ENCODE data around the gene TAF1D. TPM values are rescaled to one million over a fixed set of nuclear protein-coding genes. Genes with fewer than 3 reads are reported as not detected.

The TAF1D gene, protein sequence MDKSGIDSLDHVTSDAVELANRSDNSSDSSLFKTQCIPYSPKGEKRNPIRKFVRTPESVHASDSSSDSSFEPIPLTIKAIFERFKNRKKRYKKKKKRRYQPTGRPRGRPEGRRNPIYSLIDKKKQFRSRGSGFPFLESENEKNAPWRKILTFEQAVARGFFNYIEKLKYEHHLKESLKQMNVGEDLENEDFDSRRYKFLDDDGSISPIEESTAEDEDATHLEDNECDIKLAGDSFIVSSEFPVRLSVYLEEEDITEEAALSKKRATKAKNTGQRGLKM
- 148 and 162 TPM in 2 replicates for polyA plus RNA-seq (2013)

- Histone ChIP-seq H3K18ac (ENCODE audit: low read length) (peak within 1 kb of the TSS; percentile 86), H4K12ac (ENCODE audit: low read depth, low read length) (peak within 1 kb of the TSS; percentile 91), H3K79me2 (ENCODE audit: control insufficient read depth, insufficient read depth, low read length, poor library complexity) (peaks cover 14% of the 10 kb centered on the region)
These were observed at the start of gene TAF1D, which contains the start of gene C11orf54 for GRCh38 chr11:93741094-93741881. Gene TAF1D, minus strand, starts transcription at chr11:93741495. Its CDS starts 2,191 bp downstream, at chr11:93739304. Gene C11orf54, plus strand, starts transcription at chr11:93741672. Its CDS starts 5,722 bp downstream, at chr11:93747394.

DNA sequence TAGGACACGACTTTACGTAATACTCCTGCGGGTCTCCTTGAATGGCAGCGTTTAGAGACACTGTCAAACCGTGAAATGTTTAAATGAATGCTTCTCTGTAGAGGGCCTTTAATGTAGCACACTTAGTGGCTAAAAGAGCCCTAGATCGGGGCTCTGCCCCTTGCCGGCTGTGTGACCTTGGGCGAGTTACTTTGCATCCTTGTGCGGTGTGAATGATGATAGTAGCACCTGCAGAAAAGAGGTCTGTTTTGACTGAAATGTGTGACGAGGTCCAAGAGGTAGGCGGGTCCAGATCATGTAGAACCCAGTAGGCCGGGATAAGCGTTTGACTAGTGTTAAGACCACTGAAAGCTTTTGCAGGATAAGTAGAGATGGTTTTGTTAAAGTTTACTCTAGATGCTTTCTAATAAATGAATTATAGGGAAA, 43.7 kb upstream of the TAF1D start:
- Histone ChIP-seq H2BK5ac (ENCODE audit: low read depth, low read length, poor library complexity) (no peak overlapping the region), H3K9ac (ENCODE audit: low read length) (peak overlapping the region; percentile 99), H3K27me3 (ENCODE audit: insufficient read depth, low read length) (no peaks in the 10 kb centered on the region), H3K36me3 (ENCODE audit: control insufficient read depth in 1 of 2, insufficient read depth in 2 of 2, low read length in 2 of 2) (peaks cover 4 to 6% of the 10 kb centered on the region in 2 experiments), H3K18ac (ENCODE audit: low read length) (no peak overlapping the region), H3K79me1 (ENCODE audit: low read length) (peaks cover 7% of the 10 kb centered on the region), H3K4me1 (ENCODE audit: control insufficient read depth in 1 of 2, insufficient read depth in 2 of 2, low read length in 2 of 2) (peaks cover 3% of the 10 kb centered on the region in 2 experiments), H4K8ac (ENCODE audit: low read depth, low read length) (peak overlapping the region; percentile 93), H2BK120ac (ENCODE audit: insufficient read depth, low read length, poor library complexity) (no peak overlapping the region), H3K4ac (ENCODE audit: low read depth, low read length) (peak overlapping the region; percentile 83), H3K27ac (ENCODE audit: low read depth, low read length) (no peak overlapping the region), H3K23ac (ENCODE audit: low read length) (no peak overlapping the region), H2BK12ac (ENCODE audit: low read length) (no peak overlapping the region), H2AK5ac (ENCODE audit: low read length) (no peak overlapping the region), H3K14ac (ENCODE audit: low read length) (no peak overlapping the region), H3K9me3 (ENCODE audit: insufficient read depth, low read depth, low read length) (peaks cover 2% of the 10 kb centered on the region), H3K79me2 (ENCODE audit: control insufficient read depth, insufficient read depth, low read length, poor library complexity) (peaks cover 14% of the 10 kb centered on the region), H4K91ac (ENCODE audit: low read depth, low read length) (no peak overlapping the region), H3K4me2 (ENCODE audit: low read length) (peak overlapping the region; percentile 73), H3K4me3 (ENCODE audit: low read depth, low read length) (peak overlapping the region; percentile 99), H2AFZ (ENCODE audit: insufficient read depth, low read length, poor library complexity) (no peak overlapping the region), H4K12ac (ENCODE audit: low read depth, low read length) (no peak overlapping the region)
- no CpG with 5 or more reads among the region's 13 CpGs for WGBS (ENCODE audit: extremely low coverage, insufficient coverage, insufficient read length)
- DNase-seq: no peak

More at GRCh38 chr11:93741094-93741881, at the start of gene TAF1D, which contains the start of gene C11orf54:
- Histone ChIP-seq H3K4ac (ENCODE audit: low read depth, low read length) (peak within 1 kb of the TSS; percentile 93), H2BK5ac (ENCODE audit: low read depth, low read length, poor library complexity) (peak within 1 kb of the TSS; percentile 90), H3K4me3 (ENCODE audit: low read depth, low read length) (peak within 1 kb of the TSS; percentile 97), H3K79me1 (ENCODE audit: low read length) (peaks cover 13% of the 10 kb centered on the region), H3K9ac (ENCODE audit: low read length) (peak within 1 kb of the TSS; percentile 97), H3K9me3 (ENCODE audit: insufficient read depth, low read depth, low read length) (no peaks in the 10 kb centered on the region), H3K27me3 (ENCODE audit: insufficient read depth, low read length) (no peaks in the 10 kb centered on the region), H3K36me3 (ENCODE audit: control insufficient read depth in 1 of 2, insufficient read depth in 2 of 2, low read length in 2 of 2) (peaks cover 4 to 12% of the 10 kb centered on the region in 2 experiments), H3K23ac (ENCODE audit: low read length) (no peak within 1 kb of the TSS), H3K4me1 (ENCODE audit: control insufficient read depth in 1 of 2, insufficient read depth in 2 of 2, low read length in 2 of 2) (peaks cover 0 to 3% of the 10 kb centered on the region in 2 experiments), H2BK12ac (ENCODE audit: low read length) (no peak within 1 kb of the TSS), H3K14ac (ENCODE audit: low read length) (peak within 1 kb of the TSS; percentile 91), H4K8ac (ENCODE audit: low read depth, low read length) (peak within 1 kb of the TSS; percentile 91), H2AFZ (ENCODE audit: insufficient read depth, low read length, poor library complexity) (peak within 1 kb of the TSS; percentile 80), H3K27ac (ENCODE audit: low read depth, low read length) (peak within 1 kb of the TSS; percentile 91), H4K91ac (ENCODE audit: low read depth, low read length) (peak within 1 kb of the TSS; percentile 87), H3K4me2 (ENCODE audit: low read length) (peak within 1 kb of the TSS; percentile 89), H2AK5ac (ENCODE audit: low read length) (peak within 1 kb of the TSS; percentile 64), H2BK120ac (ENCODE audit: insufficient read depth, low read length, poor library complexity) (peak within 1 kb of the TSS; percentile 81)
- DNase-seq: peak; percentile 98 to 100
- no CpG with 5 or more reads among the region's 65 CpGs for WGBS (ENCODE audit: extremely low coverage, insufficient coverage, insufficient read length)

DNA sequence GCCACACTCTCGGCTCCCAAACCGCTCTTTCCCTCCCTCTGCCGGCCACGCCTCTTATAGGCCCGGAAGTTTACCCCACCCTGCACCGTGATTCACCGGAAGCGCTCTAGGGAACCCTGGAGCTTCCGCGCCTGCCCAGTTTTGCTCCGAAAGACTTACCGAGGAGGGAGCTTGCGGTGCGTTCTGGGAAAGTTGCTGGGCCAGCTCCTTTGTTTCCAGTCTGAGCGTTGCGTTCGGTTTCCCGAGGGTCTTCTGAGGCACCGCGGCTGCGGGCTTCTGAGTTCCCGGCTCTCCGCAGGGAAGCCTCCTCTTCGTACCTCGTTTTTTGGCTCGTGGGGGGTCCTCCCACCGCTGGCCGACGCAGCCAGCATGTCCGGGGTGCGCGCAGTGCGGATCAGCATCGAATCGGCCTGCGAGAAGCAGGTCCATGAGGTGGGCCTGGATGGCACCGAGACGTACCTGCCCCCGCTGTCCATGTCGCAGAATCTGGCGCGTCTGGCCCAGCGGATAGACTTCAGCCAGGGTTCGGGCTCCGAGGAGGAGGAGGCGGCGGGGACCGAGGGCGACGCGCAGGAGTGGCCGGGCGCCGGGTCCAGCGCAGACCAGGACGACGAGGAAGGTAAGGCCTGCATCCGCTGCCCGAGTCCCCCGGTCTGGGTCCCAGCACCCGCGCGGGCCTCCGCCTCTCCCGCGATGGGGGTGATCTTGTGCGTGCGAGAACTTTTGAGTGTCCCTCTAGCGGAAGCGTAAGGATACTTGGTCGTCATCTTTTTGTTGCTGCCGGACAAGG, 43.0 kb upstream of the TAF1D start, which contains the start of gene MED17:
Gene MED17, plus strand, starts transcription at position 138 of the 790 bp plus-strand sequence. Its CDS starts 232 bp downstream, at position 370.
- H3K79me1 ChIP-seq (ENCODE audit: low read length): peaks cover 7% of the 10 kb centered on the region
- peaks cover 0 to 5% of the 10 kb centered on the region in 2 experiments for H3K36me3 ChIP-seq (ENCODE audit: control insufficient read depth in 1 of 2, insufficient read depth in 2 of 2, low read length in 2 of 2)
- peak within 1 kb of the TSS; percentile 92 for H3K27ac ChIP-seq (ENCODE audit: low read depth, low read length)
- H3K4me1 ChIP-seq (ENCODE audit: control insufficient read depth in 1 of 2, insufficient read depth in 2 of 2, low read length in 2 of 2): peaks cover 3% of the 10 kb centered on the region in 2 experiments
- H3K79me2 ChIP-seq (ENCODE audit: control insufficient read depth, insufficient read depth, low read length, poor library complexity): peaks cover 14% of the 10 kb centered on the region
- H4K8ac ChIP-seq (ENCODE audit: low read depth, low read length): peak within 1 kb of the TSS; percentile 93
- H3K9ac ChIP-seq (ENCODE audit: low read length): peak within 1 kb of the TSS; percentile 99
- H3K4ac ChIP-seq (ENCODE audit: low read depth, low read length): peak within 1 kb of the TSS; percentile 87
- no peak within 1 kb of the TSS for H2BK12ac ChIP-seq (ENCODE audit: low read length)
- H3K4me2 ChIP-seq (ENCODE audit: low read length): peak within 1 kb of the TSS; percentile 73
- H4K12ac ChIP-seq (ENCODE audit: low read depth, low read length): peak within 1 kb of the TSS; percentile 91
- peak within 1 kb of the TSS; percentile 73 for H2BK120ac ChIP-seq (ENCODE audit: insufficient read depth, low read length, poor library complexity)
- DNase-seq: peak; percentile 93 to 96
- WGBS (ENCODE audit: extremely low coverage, insufficient coverage, insufficient read length): no CpG with 5 or more reads among the region's 72 CpGs
- H3K4me3 ChIP-seq (ENCODE audit: low read depth, low read length): peak within 1 kb of the TSS; percentile 99
- peak within 1 kb of the TSS; percentile 80 for H4K91ac ChIP-seq (ENCODE audit: low read depth, low read length)
- no peaks in the 10 kb centered on the region for H3K27me3 ChIP-seq (ENCODE audit: insufficient read depth, low read length)
- peak within 1 kb of the TSS; percentile 19 for H3K23ac ChIP-seq (ENCODE audit: low read length)
- peaks cover 2% of the 10 kb centered on the region for H3K9me3 ChIP-seq (ENCODE audit: insufficient read depth, low read depth, low read length)
- H2BK5ac ChIP-seq (ENCODE audit: low read depth, low read length, poor library complexity): peak within 1 kb of the TSS; percentile 57
- peak within 1 kb of the TSS; percentile 89 for H3K14ac ChIP-seq (ENCODE audit: low read length)
- peak within 1 kb of the TSS; percentile 91 for H3K18ac ChIP-seq (ENCODE audit: low read length)
- peak within 1 kb of the TSS; percentile 90 for H2AK5ac ChIP-seq (ENCODE audit: low read length)
- peak within 1 kb of the TSS; percentile 72 for H2AFZ ChIP-seq (ENCODE audit: insufficient read depth, low read length, poor library complexity)
